GM23338 (cell line): ENCODE results near the gene RNF103. TPM values are rescaled to one million over a fixed set of nuclear protein-coding genes. Genes with fewer than 3 reads are reported as not detected.

Experiments
- ATAC-seq: fragments of 200-7000 bp; cut with Tn5 transposase; 3 replicates; pipeline ENCODE4 v1.9.1; 2020
- DNase-seq: peaks from one replicate; pipeline ENCODE4 v3.0.0-alpha.2; 2015; ENCODE audit warnings: low spot score
- H2AFZ ChIP-seq: fragments of 200-600 bp; sonication (generic); 2 replicates; pipeline ENCODE4 v1.8.0; 2016; ENCODE audit warnings: antibody characterized with exemption, mild to moderate bottlenecking, moderate library complexity
- H3F3A ChIP-seq: fragments of 200-600 bp; sonication (generic); replicated peaks from 2 replicates; pipeline ENCODE4 v1.8.0; 2017; ENCODE audit warnings: antibody characterized with exemption, mixed run types, low read depth
- H3K27ac ChIP-seq: fragments of 200-600 bp; sonication (generic); 2 replicates; pipeline ENCODE4 v1.6.1; 2016; ENCODE audit warnings: low read depth
- H3K27me3 ChIP-seq: fragments of 200-600 bp; sonication (generic); 2 replicates; pipeline ENCODE4 v1.8.0; 2016; ENCODE audit warnings: mild to moderate bottlenecking, mixed run types, moderate library complexity; ENCODE audit not compliant: insufficient read depth
- H3K36me3 ChIP-seq: fragments of 200-600 bp; sonication (generic); 2 replicates; pipeline ENCODE4 v1.8.0; 2016; ENCODE audit warnings: mild to moderate bottlenecking; ENCODE audit not compliant: insufficient read depth
- H3K4me1 ChIP-seq: fragments of 200-600 bp; sonication (generic); 2 replicates; pipeline ENCODE4 v1.8.0; 2016; ENCODE audit warnings: mild to moderate bottlenecking, moderate library complexity; ENCODE audit not compliant: insufficient read depth
- H3K4me2 ChIP-seq: fragments of 200-600 bp; sonication (generic); 2 replicates; pipeline ENCODE4 v1.7.1; 2017; ENCODE audit warnings: mixed run types
- H3K4me3 ChIP-seq: fragments of 200-600 bp; sonication (generic); 2 replicates; pipeline ENCODE4 v1.6.1; 2016; ENCODE audit warnings: mixed run types
- H3K79me2 ChIP-seq: fragments of 200-600 bp; sonication (generic); replicated peaks from 2 replicates; pipeline ENCODE4 v1.8.0; 2017; ENCODE audit warnings: mild to moderate bottlenecking; ENCODE audit not compliant: insufficient read depth
- H3K9me2 ChIP-seq: fragments of 200-600 bp; sonication (generic); 2 replicates; pipeline ENCODE4 v1.8.0; 2017; ENCODE audit not compliant: insufficient read depth
- H4K20me1 ChIP-seq: fragments of 200-600 bp; sonication (generic); replicated peaks from 2 replicates; pipeline ENCODE4 v1.8.0; 2017; ENCODE audit warnings: mild to moderate bottlenecking; ENCODE audit not compliant: insufficient read depth
- H3K27ac Mint-ChIP-seq: 2 replicates; pipeline ENCODE4 v1.8.0; 2020; ENCODE audit warnings: inconsistent platforms, mild to moderate bottlenecking, moderate library complexity, mixed read lengths
- H3K27me3 Mint-ChIP-seq: 3 replicates; pipeline ENCODE4 v1.8.0; 2022; ENCODE audit warnings: low read depth, mild to moderate bottlenecking, moderate library complexity, mixed read lengths, inconsistent platforms; ENCODE audit not compliant: insufficient read depth, poor library complexity
- H3K36me3 Mint-ChIP-seq: 3 replicates; pipeline ENCODE4 v1.8.0; 2021; ENCODE audit warnings: low read depth, mild to moderate bottlenecking, inconsistent platforms, moderate library complexity, mixed read lengths
- H3K4me1 Mint-ChIP-seq: 3 replicates; pipeline ENCODE4 v1.8.0; 2020; ENCODE audit warnings: mild to moderate bottlenecking, inconsistent platforms, mixed read lengths
- H3K4me3 Mint-ChIP-seq: 3 replicates; pipeline ENCODE4 v1.8.0; 2021; ENCODE audit warnings: moderate library complexity, mild to moderate bottlenecking, inconsistent platforms, mixed read lengths
- H3K9me3 Mint-ChIP-seq: 3 replicates; pipeline ENCODE4 v1.8.0; 2020; ENCODE audit warnings: moderate library complexity, mild to moderate bottlenecking, inconsistent platforms, mixed read lengths
- CREB1 ChIP-seq: fragments of 250-450 bp; sonication (Bioruptor Pico); IDR thresholded peaks from 2 replicates; pipeline ENCODE4 v1.5.0; 2020; ENCODE audit warnings: low read depth, mild to moderate bottlenecking, moderate library complexity
- CTCF ChIP-seq, 2 experiments: fragments of 200-600 bp in 1 of 2; sonication (generic) in 1 of 2; conservative IDR thresholded peaks; 2 replicates each; pipeline versions ENCODE4 v1.5.1 to v1.6.1; 2016 to 2017; ENCODE audit warnings: antibody characterized with exemption in 2 of 2, low read depth in 2 of 2, mild to moderate bottlenecking in 2 of 2, moderate library complexity in 1 of 2
- ETS1 ChIP-seq: IDR thresholded peaks from 2 replicates; pipeline ENCODE4 v1.6.1; 2016; ENCODE audit warnings: antibody characterized with exemption
- EZH2 ChIP-seq: fragments of 200-600 bp; sonication (generic); IDR thresholded peaks from one replicate; pipeline ENCODE4 v1.8.0; 2017; ENCODE audit warnings: antibody characterized with exemption, mild to moderate bottlenecking, low read depth; ENCODE audit not compliant: unreplicated experiment
- EZH2phosphoT487 ChIP-seq: fragments of 200-600 bp; sonication (generic); IDR thresholded peaks from one replicate; pipeline ENCODE4 v1.8.1; 2018; ENCODE audit warnings: antibody characterized with exemption; ENCODE audit not compliant: unreplicated experiment
- JUNB ChIP-seq: IDR thresholded peaks from one replicate; pipeline ENCODE4 v1.6.1; 2016; ENCODE audit warnings: antibody characterized with exemption; ENCODE audit not compliant: unreplicated experiment
- NANOG ChIP-seq: IDR thresholded peaks from 2 replicates; pipeline ENCODE4 v1.6.1; 2016; ENCODE audit warnings: antibody characterized with exemption, borderline replicate concordance
- POLR2AphosphoS5 ChIP-seq: IDR thresholded peaks from 2 replicates; pipeline ENCODE4 v1.6.1; 2016; ENCODE audit warnings: antibody characterized with exemption, low read depth
- STAT1 ChIP-seq: IDR thresholded peaks from one replicate; pipeline ENCODE4 v1.6.1; 2016; ENCODE audit warnings: antibody characterized with exemption; ENCODE audit not compliant: unreplicated experiment
- ZNF114 ChIP-seq: fragments of 250-450 bp; sonication (Bioruptor Pico); IDR thresholded peaks from 2 replicates; pipeline ENCODE4 v1.5.0; 2020; ENCODE audit warnings: mild to moderate bottlenecking, moderate library complexity
- ZNF331 ChIP-seq: fragments of 250-450 bp; sonication (Bioruptor Pico); IDR thresholded peaks from 2 replicates; pipeline ENCODE4 v1.5.0; 2020; ENCODE audit warnings: low read depth, mild to moderate bottlenecking, moderate library complexity
- ZNF462 ChIP-seq: fragments of 250-450 bp; sonication (Bioruptor Pico); IDR thresholded peaks from 2 replicates; pipeline ENCODE4 v1.5.0; 2020; ENCODE audit warnings: mild to moderate bottlenecking, moderate library complexity
- polyA plus RNA-seq: library from polyadenylated mRNA; unstranded; fragments of >200 nt; fragmentation: Nextera tagmentation; extraction: Ambion mirVana; gene quantifications from 2 replicates; pipeline ENCODE4 v1.2.1, GENCODE V29; 2016
- total RNA-seq: library from RNA; depleted of rRNA; stranded (reverse); fragments of >200 nt; shearing (Covaris generic); gene quantifications from 2 replicates; pipeline ENCODE4 v1.2.3, GENCODE V29; 2014
- TF ChIP-seq, protein P1 (sequence below): IDR thresholded peaks from one replicate; pipeline ENCODE4 v1.6.1; 2018; ENCODE audit warnings: antibody characterized with exemption; ENCODE audit not compliant: unreplicated experiment

RNF103 gene
- total and polyA plus RNA-seq, 2 experiments from 2014 or later: 3.8 to 5.9 TPM

DNA sequence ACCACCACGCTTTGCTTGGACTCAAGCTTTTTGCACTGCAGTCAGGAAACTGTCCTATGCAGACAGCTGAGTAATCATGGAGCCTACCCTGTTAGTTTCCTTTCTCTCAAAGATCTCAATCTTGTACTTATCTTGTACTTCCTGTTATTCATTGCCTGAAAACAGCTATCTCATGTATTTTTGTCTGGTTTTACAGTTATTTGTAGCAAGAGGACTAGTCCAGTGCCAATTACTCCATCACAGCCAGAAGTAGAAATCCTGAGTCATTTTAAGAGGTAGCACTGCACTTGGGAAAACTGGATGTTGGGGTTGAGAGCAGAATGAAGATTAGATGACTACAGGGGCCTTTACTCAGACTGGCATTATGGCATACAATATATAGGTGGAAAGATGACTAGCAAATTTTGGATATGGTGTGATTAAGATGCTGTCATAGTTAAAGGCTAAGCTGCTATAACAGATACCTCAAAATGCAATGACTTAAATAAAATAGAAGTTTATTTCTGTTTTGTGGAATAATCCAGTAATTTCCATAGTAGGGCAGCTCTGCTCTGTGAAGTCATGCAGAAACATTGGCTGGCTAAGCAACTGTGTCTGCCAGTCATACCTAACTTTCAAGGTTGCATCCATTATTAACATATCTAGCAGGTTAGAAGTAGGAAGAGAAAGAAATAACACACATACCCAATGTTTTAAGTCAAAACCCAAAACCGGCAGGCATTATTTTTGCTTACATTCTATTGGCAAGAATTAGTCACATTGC, 39.3 kb downstream of the RNF103 start:
- no peak overlapping the region for H2AFZ ChIP-seq
- H3K9me3 Mint-ChIP-seq: no peaks in the 10 kb centered on the region
- no peak overlapping the region for H3K4me3 ChIP-seq
- H3K9me2 ChIP-seq: no peaks in the 10 kb centered on the region
- DNase-seq: no peak
- no peak for ATAC-seq
- H3K36me3 ChIP-seq: no peaks in the 10 kb centered on the region
- no peaks in the 10 kb centered on the region for H3K27me3 Mint-ChIP-seq
- H3K79me2 ChIP-seq: no peaks in the 10 kb centered on the region
- H3K4me1 ChIP-seq: no peaks in the 10 kb centered on the region
- no peaks in the 10 kb centered on the region for H3K4me1 Mint-ChIP-seq
- no peaks in the 10 kb centered on the region for H3K27me3 ChIP-seq
- no peak overlapping the region for H3K27ac ChIP-seq
- no peaks in the 10 kb centered on the region for H3K36me3 Mint-ChIP-seq
- no peaks in the 10 kb centered on the region for H4K20me1 ChIP-seq
- H3F3A ChIP-seq: no peaks in the 10 kb centered on the region
- no peak overlapping the region for H3K4me2 ChIP-seq
- no peak overlapping the region for H3K4me3 Mint-ChIP-seq
- H3K27ac Mint-ChIP-seq: no peak overlapping the region
- no peak for TF ChIP-seq POLR2AphosphoS5
- TF ChIP-seq EZH2: no peak
- TF ChIP-seq ETS1: no peak
- TF ChIP-seq STAT1: no peak
- TF ChIP-seq ZNF114: no peak
- TF ChIP-seq NANOG: no peak
- TF ChIP-seq ZNF462 (CRISPR knock-in tag): no peak
- no peak for TF ChIP-seq JUNB
- no peak for TF ChIP-seq CREB1 (CRISPR knock-in tag)
- TF ChIP-seq, protein P1, sequence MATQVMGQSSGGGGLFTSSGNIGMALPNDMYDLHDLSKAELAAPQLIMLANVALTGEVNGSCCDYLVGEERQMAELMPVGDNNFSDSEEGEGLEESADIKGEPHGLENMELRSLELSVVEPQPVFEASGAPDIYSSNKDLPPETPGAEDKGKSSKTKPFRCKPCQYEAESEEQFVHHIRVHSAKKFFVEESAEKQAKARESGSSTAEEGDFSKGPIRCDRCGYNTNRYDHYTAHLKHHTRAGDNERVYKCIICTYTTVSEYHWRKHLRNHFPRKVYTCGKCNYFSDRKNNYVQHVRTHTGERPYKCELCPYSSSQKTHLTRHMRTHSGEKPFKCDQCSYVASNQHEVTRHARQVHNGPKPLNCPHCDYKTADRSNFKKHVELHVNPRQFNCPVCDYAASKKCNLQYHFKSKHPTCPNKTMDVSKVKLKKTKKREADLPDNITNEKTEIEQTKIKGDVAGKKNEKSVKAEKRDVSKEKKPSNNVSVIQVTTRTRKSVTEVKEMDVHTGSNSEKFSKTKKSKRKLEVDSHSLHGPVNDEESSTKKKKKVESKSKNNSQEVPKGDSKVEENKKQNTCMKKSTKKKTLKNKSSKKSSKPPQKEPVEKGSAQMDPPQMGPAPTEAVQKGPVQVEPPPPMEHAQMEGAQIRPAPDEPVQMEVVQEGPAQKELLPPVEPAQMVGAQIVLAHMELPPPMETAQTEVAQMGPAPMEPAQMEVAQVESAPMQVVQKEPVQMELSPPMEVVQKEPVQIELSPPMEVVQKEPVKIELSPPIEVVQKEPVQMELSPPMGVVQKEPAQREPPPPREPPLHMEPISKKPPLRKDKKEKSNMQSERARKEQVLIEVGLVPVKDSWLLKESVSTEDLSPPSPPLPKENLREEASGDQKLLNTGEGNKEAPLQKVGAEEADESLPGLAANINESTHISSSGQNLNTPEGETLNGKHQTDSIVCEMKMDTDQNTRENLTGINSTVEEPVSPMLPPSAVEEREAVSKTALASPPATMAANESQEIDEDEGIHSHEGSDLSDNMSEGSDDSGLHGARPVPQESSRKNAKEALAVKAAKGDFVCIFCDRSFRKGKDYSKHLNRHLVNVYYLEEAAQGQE: no peak
- TF ChIP-seq ZNF331: no peak
- no peak for TF ChIP-seq CTCF (conservative IDR thresholded peaks at IDR 0.05; ENCODE audit: low read depth in 2 of 2)
- no peak for TF ChIP-seq EZH2phosphoT487
